K562 (cell line): ENCODE measurements around the gene RC3H2.

Source experiments
- RAD21 ChIP-seq, 2 experiments: fragments of 250-450 bp in 1 of 2; fragments of 450-650 bp in 1 of 2; sonication (Bioruptor Pico) in 1 of 2; formaldehyde crosslinking in 1 of 2; IDR thresholded peaks in 1 of 2; conservative IDR thresholded peaks in 1 of 2; 2 replicates each; pipeline versions ENCODE4 v1.4.0 to v1.8.0; 2020 to 2022; ENCODE audit warnings: mild to moderate bottlenecking in 2 of 2, moderate library complexity in 1 of 2
- SOX6 ChIP-seq: fragments of 450-650 bp; IDR thresholded peaks from 2 replicates; pipeline ENCODE4 v1.6.1; 2014; ENCODE audit warnings: mild to moderate bottlenecking
- TF ChIP-seq, protein P1 (sequence below): sonication (generic); formaldehyde crosslinking; IDR thresholded peaks from 2 replicates; pipeline ENCODE4 v1.4.0; 2020; ENCODE audit warnings: mild to moderate bottlenecking, missing genetic modification reagents

DNA sequence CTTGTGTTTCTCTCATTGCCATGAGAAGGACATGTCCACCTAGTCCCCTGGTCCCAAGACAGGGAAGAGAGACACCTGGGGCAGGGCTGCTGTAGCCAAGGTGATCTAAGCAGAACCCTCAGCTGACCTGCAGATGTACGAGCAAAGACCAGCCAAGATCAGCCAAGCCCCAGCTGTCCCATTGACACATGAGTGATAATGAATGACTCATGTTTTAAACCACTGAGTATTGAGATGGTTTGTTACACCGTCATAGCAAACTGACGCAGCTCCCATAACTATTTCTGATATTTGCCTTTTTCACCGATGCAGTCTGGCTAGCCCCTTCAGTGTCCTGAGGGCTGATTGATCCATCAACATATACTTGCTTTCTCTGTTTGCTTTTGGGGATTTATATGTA is 98.5 kb downstream of the RC3H2 start:
- TF ChIP-seq, protein P1, sequence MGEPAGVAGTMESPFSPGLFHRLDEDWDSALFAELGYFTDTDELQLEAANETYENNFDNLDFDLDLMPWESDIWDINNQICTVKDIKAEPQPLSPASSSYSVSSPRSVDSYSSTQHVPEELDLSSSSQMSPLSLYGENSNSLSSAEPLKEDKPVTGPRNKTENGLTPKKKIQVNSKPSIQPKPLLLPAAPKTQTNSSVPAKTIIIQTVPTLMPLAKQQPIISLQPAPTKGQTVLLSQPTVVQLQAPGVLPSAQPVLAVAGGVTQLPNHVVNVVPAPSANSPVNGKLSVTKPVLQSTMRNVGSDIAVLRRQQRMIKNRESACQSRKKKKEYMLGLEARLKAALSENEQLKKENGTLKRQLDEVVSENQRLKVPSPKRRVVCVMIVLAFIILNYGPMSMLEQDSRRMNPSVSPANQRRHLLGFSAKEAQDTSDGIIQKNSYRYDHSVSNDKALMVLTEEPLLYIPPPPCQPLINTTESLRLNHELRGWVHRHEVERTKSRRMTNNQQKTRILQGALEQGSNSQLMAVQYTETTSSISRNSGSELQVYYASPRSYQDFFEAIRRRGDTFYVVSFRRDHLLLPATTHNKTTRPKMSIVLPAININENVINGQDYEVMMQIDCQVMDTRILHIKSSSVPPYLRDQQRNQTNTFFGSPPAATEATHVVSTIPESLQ (CRISPR knock-in tag) = no peak
- TF ChIP-seq SOX6 (no peak), RAD21 (CRISPR knock-in tag; conservative IDR thresholded peaks at IDR 0.05 in 1 of 2, IDR thresholded peaks at IDR 0.05 in 1 of 2) (no peak)
